ENCODE measurements around the gene SMIM38. TPM values are rescaled to one million over a fixed set of nuclear protein-coding genes. Genes with fewer than 3 reads are reported as not detected.

SMIM38 gene
- total RNA-seq, 3 donors from 2014 or later: 2.2 TPM; not detected in 2

DNA sequence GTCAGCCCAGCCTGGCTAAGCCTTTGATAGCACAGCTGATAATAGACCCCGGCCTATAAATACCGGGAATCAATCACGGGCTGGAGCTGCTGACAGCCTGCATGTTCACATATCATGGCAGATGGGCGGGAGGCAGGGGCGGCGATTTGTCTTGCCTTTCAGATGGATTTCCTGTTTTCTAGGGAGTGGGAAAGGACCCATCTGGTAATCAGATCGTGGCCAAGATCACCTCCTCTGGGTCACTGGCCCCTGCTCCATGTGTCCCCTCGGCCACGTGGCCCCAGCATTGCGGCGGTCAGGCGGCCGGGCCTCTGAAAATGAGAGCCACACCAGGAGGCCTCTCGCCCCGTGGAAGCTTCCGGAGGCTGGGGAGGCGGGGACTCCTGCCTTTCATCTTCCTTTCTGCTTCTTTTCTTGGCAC, 36.6 kb downstream of the SMIM38 start:
- TF ChIP-seq CTCF (IDR thresholded peaks at IDR 0.05): no peak
- DNase-seq (no peak), ATAC-seq (no peak)
- intact Hi-C loops (cut with DNase I, micrococcal nuclease): no loop called here
- Histone ChIP-seq H3K36me3 (ENCODE audit: low read depth) (no peaks in the 10 kb centered on the region), H3K4me3 (no peak overlapping the region), H3K9me3 (peaks cover 8% of the 10 kb centered on the region), H3K4me1 (ENCODE audit: low read depth) (no peaks in the 10 kb centered on the region)

- no peaks in the 10 kb centered on the region for H3K36me3 ChIP-seq (ENCODE audit: low read depth)
- no peak for DNase-seq
- H3K4me3 ChIP-seq: no peak overlapping the region
- no peaks in the 10 kb centered on the region for H3K4me1 ChIP-seq (ENCODE audit: low read depth)
- intact Hi-C loops (cut with DNase I, micrococcal nuclease): no loop called here
- ATAC-seq: no peak
- TF ChIP-seq CTCF (IDR thresholded peaks at IDR 0.05): no peak
- H3K9me3 ChIP-seq: no peaks in the 10 kb centered on the region
Measured at GRCh38 chr11:69193151-69193550, 37.4 kb downstream of the SMIM38 start.

DNA sequence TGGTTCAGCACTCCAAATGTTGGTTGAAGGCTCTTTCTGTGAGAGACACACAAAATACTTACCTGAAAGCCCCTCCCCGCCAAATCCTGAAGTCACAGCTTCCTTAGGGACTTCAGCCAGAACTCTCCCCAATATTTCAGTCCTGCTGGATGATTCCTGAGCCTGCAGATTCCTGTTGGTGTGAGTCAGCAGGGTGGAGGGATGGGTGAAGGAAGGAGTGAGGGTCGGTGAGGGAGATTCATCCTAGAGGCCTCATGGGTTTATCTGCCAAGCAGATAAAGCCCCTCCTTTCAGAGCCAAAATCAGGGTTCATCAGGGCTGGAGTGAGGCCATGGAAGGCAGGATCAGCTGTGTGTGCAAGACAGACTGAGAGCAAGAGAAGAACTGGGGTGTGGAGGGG, 37.9 kb downstream of the SMIM38 start:
- H3K4me3 ChIP-seq: no peak overlapping the region
- intact Hi-C loops (cut with DNase I, micrococcal nuclease): no loop called here
- H3K4me1 ChIP-seq (ENCODE audit: low read depth): no peaks in the 10 kb centered on the region
- no peak for TF ChIP-seq CTCF (IDR thresholded peaks at IDR 0.05)
- DNase-seq: no peak
- ATAC-seq: no peak
- no peaks in the 10 kb centered on the region for H3K9me3 ChIP-seq
- no peaks in the 10 kb centered on the region for H3K36me3 ChIP-seq (ENCODE audit: low read depth)

- intact Hi-C loops (cut with DNase I, micrococcal nuclease): no loop called here
- H3K4me1 ChIP-seq (ENCODE audit: low read depth): no peaks in the 10 kb centered on the region
- no peak for TF ChIP-seq CTCF (IDR thresholded peaks at IDR 0.05)
- no peak for ATAC-seq
- no peaks in the 10 kb centered on the region for H3K9me3 ChIP-seq
- no peak for DNase-seq
- H3K36me3 ChIP-seq (ENCODE audit: low read depth): no peaks in the 10 kb centered on the region
- no peak overlapping the region for H3K4me3 ChIP-seq
Measured at GRCh38 chr11:69194396-69194795, 38.7 kb downstream of the SMIM38 start.

GRCh38 chr11:69194956-69195355, 39.2 kb downstream of the SMIM38 start:
- Histone ChIP-seq H3K4me1 (ENCODE audit: low read depth) (no peaks in the 10 kb centered on the region), H3K4me3 (no peak overlapping the region), H3K36me3 (ENCODE audit: low read depth) (no peaks in the 10 kb centered on the region), H3K9me3 (no peaks in the 10 kb centered on the region)
- TF ChIP-seq CTCF (IDR thresholded peaks at IDR 0.05): no peak
- DNase-seq (no peak), ATAC-seq (no peak)
- intact Hi-C loops (cut with DNase I, micrococcal nuclease): no loop called here

Data from mucosa of descending colon (tissue), 3 donors.